ENCODE measurements around the gene LPIN2. TPM values are rescaled to one million over a fixed set of nuclear protein-coding genes. Genes with fewer than 3 reads are reported as not detected.
A peak's percentile ranks its signal among the peaks of the same experiment; 100 is the strongest.

LPIN2 gene
- total and polyA plus RNA-seq, 2 of the 13 experiments (the other 11 are each of a cell fraction or from before 2014, with no cell fraction given): 46.0 to 119 TPM

GRCh38 chr18:3012136-3013023 is 564 bp downstream of the LPIN2 start (continued):
- TF ChIP-seq ZNF563 (CRISPR knock-in tag; IDR thresholded peaks at IDR 0.05): no peak; the same call in 1 of the 2 replicates
- no peak; the same call in 1 of the 2 replicates for TF ChIP-seq ZNF333 (CRISPR knock-in tag; IDR thresholded peaks at IDR 0.05; ENCODE audit: borderline replicate concordance)
- TF ChIP-seq SNAPC4 (CRISPR knock-in tag; IDR thresholded peaks at IDR 0.05): no peak
- no peak for TF ChIP-seq ZBTB33 (CRISPR knock-in tag; IDR thresholded peaks at IDR 0.05)
- no peak for TF ChIP-seq ZNF432 (CRISPR knock-in tag; IDR thresholded peaks at IDR 0.05; ENCODE audit: borderline replicate concordance)
- TF ChIP-seq MYPOP (CRISPR knock-in tag; IDR thresholded peaks at IDR 0.05): peak; percentile 23; the same call in 1 of the 2 replicates
- TF ChIP-seq CBFB (CRISPR knock-in tag; IDR thresholded peaks at IDR 0.05): 0 out of 2 replicates have a peak, but pooled peaks have one; percentile 17
- TF ChIP-seq ZNF33B (CRISPR knock-in tag; IDR thresholded peaks at IDR 0.05): 0 out of 2 replicates have a peak, but pooled peaks have one; percentile 28
- no peak for TF ChIP-seq MAFF (IDR thresholded peaks at IDR 0.05; ENCODE audit: low read depth, low read length)
- TF ChIP-seq POLR2AphosphoS5 (IDR thresholded peaks at IDR 0.05; ENCODE audit: low read depth, low read length): 0 out of 2 replicates have a peak, but pooled peaks have one; percentile 8
- TF ChIP-seq ZNF788 (CRISPR knock-in tag; IDR thresholded peaks at IDR 0.05; ENCODE audit: borderline replicate concordance): peak; percentile 45; the same call in 1 of the 2 replicates
- TF ChIP-seq THAP11 (CRISPR knock-in tag; IDR thresholded peaks at IDR 0.05): 0 out of 2 replicates have a peak, but pooled peaks have one; percentile 21
- TF ChIP-seq GMEB1 (CRISPR knock-in tag; IDR thresholded peaks at IDR 0.05; ENCODE audit: borderline replicate concordance): peak; percentile 54
- peak; percentile 99 for TF ChIP-seq PATZ1 (CRISPR knock-in tag; IDR thresholded peaks at IDR 0.05)
- TF ChIP-seq KAT7 (CRISPR knock-in tag; IDR thresholded peaks at IDR 0.05; ENCODE audit: borderline replicate concordance): no peak; the same call in 1 of the 2 replicates

All from HepG2 (cell line).